Uterus (tissue), 4 donors: ENCODE results near the gene ASIC4. TPM values are rescaled to one million over a fixed set of nuclear protein-coding genes. Genes with fewer than 3 reads are reported as not detected.

Experiments used
- DNase-seq, 2 donors: peaks; one replicate each; pipeline ENCODE4 v3.0.0-alpha.2; 2019 to 2020
- H3K27ac ChIP-seq, 2 donors: fragments of 200-600 bp; sonication (generic); 1 replicate in 1 of 2; 2 replicates in 1 of 2; pipeline ENCODE4 v1.5.1; 2016 to 2018
- H3K27me3 ChIP-seq, 2 donors: fragments of 200-600 bp; sonication (generic); one replicate each; pipeline ENCODE4 v1.5.1; 2018 to 2019; ENCODE audit warnings: control low read depth in 1 of 2
- H3K36me3 ChIP-seq, 2 donors: fragments of 200-600 bp; sonication (generic); one replicate each; pipeline ENCODE4 v1.5.1; 2019; ENCODE audit warnings: control low read depth in 1 of 2
- H3K4me1 ChIP-seq, 2 donors: fragments of 200-600 bp; sonication (generic); one replicate each; pipeline ENCODE4 v1.5.1; 2018 to 2019; ENCODE audit warnings: control low read depth in 1 of 2
- H3K4me3 ChIP-seq, 2 donors: fragments of 200-600 bp; sonication (generic); 1 replicate in 1 of 2; 2 replicates in 1 of 2; pipeline ENCODE4 v1.5.1; 2018 to 2019; ENCODE audit warnings: mild to moderate bottlenecking in 1 of 2
- H3K9me3 ChIP-seq, 2 donors: fragments of 200-600 bp; sonication (generic); one replicate each; pipeline ENCODE4 v1.5.1; 2019; ENCODE audit warnings: control low read depth in 1 of 2
- POLR2A ChIP-seq, 2 donors: fragments of 450-650 bp; IDR thresholded peaks; one replicate each; pipeline ENCODE4 v1.6.1; 2016; ENCODE audit warnings: antibody characterized with exemption in 2 of 2, mild to moderate bottlenecking in 1 of 2, moderate library complexity in 1 of 2
- intact Hi-C: fragments of 100-400 bp; cut with DNase I; formaldehyde crosslinking; loops from one replicate; pipeline ENCODE4 v1.15.1; 2023; ENCODE audit warnings: low total_unique reads
- total RNA-seq, 4 donors: library from RNA; depleted of rRNA in 3 of 4; stranded (reverse); fragments of >200 nt in 3 of 4; gene quantifications; one replicate each; pipeline versions ENCODE4 v1.1.0 to v1.2.4, GENCODE V29; 2014 to 2023
- TF ChIP-seq, protein P1 (sequence below), 4 experiments: fragments of 200-600 bp in 2 of 4; fragments of 450-650 bp in 2 of 4; sonication (generic) in 2 of 4; IDR thresholded peaks; one replicate each; pipeline ENCODE4 v1.5.1; 2016 to 2019; ENCODE audit warnings: antibody characterized with exemption in 4 of 4, mild to moderate bottlenecking in 2 of 4, moderate library complexity in 1 of 4
- donor health status: DM: yes; HTN: yes; CAD: no.

The ASIC4 gene
- total RNA-seq, 4 donors from 2014 or later, result 0.21 to 0.30 TPM; not detected in 2

DNA sequence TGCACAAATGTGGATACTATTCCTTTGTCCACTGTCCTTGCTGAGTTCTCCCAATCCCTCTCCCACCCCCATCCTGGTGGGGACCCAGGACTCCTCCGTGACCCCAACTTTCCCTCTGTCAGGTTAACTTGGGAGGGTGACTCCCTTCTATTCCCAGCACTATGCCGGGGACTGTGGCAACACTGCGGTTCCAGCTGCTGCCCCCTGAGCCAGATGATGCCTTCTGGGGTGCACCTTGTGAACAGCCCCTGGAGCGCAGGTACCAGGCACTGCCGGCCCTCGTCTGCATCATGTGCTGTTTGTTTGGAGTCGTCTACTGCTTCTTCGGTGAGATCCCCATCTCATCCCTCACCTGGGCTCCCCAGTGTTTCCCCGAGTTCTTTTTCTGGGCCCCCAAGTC is 30.3 kb downstream of the ASIC4 start:
- Histone ChIP-seq H3K36me3 (no peaks in the 10 kb centered on the region), H3K9me3 (no peaks in the 10 kb centered on the region), H3K4me3 (peak overlapping the region; percentile 39 to 59), H3K27me3 (no peaks in the 10 kb centered on the region), H3K4me1 (peaks cover 0 to 5% of the 10 kb centered on the region in 2 donors), H3K27ac (peak overlapping the region in 1 of 2 donors; percentile 90)
- intact Hi-C loops, result no loop called here
- TF ChIP-seq, protein P1, sequence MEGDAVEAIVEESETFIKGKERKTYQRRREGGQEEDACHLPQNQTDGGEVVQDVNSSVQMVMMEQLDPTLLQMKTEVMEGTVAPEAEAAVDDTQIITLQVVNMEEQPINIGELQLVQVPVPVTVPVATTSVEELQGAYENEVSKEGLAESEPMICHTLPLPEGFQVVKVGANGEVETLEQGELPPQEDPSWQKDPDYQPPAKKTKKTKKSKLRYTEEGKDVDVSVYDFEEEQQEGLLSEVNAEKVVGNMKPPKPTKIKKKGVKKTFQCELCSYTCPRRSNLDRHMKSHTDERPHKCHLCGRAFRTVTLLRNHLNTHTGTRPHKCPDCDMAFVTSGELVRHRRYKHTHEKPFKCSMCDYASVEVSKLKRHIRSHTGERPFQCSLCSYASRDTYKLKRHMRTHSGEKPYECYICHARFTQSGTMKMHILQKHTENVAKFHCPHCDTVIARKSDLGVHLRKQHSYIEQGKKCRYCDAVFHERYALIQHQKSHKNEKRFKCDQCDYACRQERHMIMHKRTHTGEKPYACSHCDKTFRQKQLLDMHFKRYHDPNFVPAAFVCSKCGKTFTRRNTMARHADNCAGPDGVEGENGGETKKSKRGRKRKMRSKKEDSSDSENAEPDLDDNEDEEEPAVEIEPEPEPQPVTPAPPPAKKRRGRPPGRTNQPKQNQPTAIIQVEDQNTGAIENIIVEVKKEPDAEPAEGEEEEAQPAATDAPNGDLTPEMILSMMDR (IDR thresholded peaks at IDR 0.05), result no peak
- no peak for TF ChIP-seq POLR2A (IDR thresholded peaks at IDR 0.05)
- no peak for DNase-seq

DNA sequence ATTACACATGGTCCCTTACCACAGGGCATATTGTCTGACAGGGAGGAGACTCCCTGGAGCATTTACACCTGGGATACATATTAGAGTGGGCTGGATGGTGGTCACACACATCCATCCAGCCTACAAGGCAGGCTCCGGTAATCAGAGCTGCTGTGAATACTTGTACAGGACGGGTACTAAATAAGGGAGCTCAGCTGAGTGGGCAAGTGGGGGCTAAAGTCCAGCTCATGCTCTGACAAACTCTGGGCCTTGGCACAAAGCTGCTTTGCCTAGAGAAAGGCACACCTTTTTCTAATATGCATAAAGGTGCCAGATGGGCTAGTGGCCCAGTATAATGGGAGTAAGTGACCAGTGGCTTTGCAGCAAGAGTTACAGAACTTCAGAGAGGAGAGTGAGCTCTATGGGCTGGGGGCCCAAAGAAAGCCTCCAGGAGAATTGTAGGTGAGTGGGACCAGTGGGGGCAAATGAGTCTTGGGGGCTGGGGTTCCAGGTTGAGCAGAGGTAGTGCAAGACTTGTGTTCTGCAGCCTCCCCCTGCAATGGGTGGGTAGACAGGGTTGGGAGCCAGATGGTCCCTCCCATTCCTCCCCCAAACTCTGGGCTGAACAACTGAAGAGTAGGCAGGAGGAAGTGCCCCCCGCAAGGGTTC is 31.1 kb downstream of the ASIC4 start:
- H3K9me3 ChIP-seq, result no peaks in the 10 kb centered on the region
- no peak overlapping the region for H3K4me3 ChIP-seq
- H3K4me1 ChIP-seq, result peaks cover 0 to 5% of the 10 kb centered on the region in 2 donors
- H3K36me3 ChIP-seq, result no peaks in the 10 kb centered on the region
- DNase-seq, result no peak
- TF ChIP-seq, protein P1 (IDR thresholded peaks at IDR 0.05), result no peak
- TF ChIP-seq POLR2A (IDR thresholded peaks at IDR 0.05), result no peak
- no peaks in the 10 kb centered on the region for H3K27me3 ChIP-seq
- no peak overlapping the region for H3K27ac ChIP-seq
- intact Hi-C loops, result no loop called here

DNA sequence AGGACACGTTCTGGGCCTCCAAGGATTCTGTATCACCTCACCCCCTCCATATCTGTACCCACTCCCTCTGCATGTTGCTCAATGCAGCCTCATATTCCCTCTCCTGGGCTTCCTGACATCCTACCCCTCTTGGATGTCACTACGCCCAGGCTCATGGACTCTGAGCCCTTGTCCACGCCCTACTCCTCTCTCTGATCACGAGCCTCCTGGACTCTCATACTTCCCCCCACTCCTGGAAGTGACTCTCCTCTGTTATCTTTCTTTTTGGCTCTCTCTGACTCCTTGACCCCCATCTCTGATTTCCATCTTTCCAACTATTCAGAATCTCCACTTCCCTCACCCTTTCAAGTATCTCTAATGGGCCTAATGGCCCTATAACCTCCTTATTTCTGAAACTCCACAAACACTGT is 31.7 kb downstream of the ASIC4 start:
- Histone ChIP-seq H3K9me3 (no peaks in the 10 kb centered on the region), H3K4me1 (peaks cover 0 to 5% of the 10 kb centered on the region in 2 donors), H3K4me3 (no peak overlapping the region), H3K27me3 (no peaks in the 10 kb centered on the region), H3K36me3 (no peaks in the 10 kb centered on the region), H3K27ac (no peak overlapping the region)
- intact Hi-C loops, result no loop called here
- no peak for DNase-seq
- TF ChIP-seq, protein P1 (IDR thresholded peaks at IDR 0.05), result no peak
- no peak for TF ChIP-seq POLR2A (IDR thresholded peaks at IDR 0.05)

DNA sequence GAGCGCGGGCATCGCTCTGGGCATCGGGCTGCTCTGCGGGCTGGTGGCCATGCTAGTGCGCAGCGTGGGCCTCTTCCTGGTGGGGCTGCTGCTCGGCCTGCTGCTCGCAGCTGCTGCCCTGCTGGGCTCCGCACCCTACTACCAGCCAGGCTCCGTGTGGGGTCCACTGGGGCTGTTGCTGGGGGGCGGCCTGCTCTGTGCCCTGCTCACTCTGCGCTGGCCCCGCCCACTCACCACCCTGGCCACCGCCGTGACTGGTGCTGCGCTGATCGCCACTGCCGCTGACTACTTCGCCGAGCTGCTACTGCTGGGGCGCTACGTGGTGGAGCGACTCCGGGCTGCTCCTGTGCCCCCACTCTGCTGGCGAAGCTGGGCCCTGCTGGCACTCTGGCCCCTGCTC is 33.3 kb downstream of the ASIC4 start:
- Histone ChIP-seq H3K4me1 (peaks cover 0 to 12% of the 10 kb centered on the region in 2 donors), H3K4me3 (no peak overlapping the region), H3K27ac (no peak overlapping the region), H3K36me3 (no peaks in the 10 kb centered on the region), H3K27me3 (no peaks in the 10 kb centered on the region), H3K9me3 (no peaks in the 10 kb centered on the region)
- no peak for DNase-seq
- TF ChIP-seq POLR2A (IDR thresholded peaks at IDR 0.05), result no peak
- TF ChIP-seq, protein P1 (IDR thresholded peaks at IDR 0.05), result no peak
- intact Hi-C loops, result no loop called here

DNA sequence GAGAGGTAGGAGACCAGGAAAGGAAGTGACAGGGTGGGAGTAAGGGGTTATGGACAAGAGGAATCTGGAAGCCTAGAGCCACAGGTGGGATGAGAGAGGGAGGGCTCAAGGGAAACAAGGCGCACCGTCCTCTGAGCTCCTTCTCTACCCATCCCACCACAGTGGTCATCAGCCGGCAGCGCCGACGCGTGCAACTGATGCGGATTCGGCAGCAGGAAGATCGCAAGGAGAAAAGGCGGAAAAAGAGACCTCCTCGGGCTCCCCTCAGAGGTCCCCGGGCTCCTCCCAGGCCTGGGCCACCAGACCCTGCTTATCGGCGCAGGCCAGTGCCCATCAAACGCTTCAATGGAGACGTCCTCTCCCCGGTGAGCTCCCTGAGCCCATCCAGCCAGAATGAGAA is 34.7 kb downstream of the ASIC4 start:
- no peaks in the 10 kb centered on the region for H3K27me3 ChIP-seq
- H3K36me3 ChIP-seq, result no peaks in the 10 kb centered on the region
- intact Hi-C loops, result no loop called here
- TF ChIP-seq, protein P1 (IDR thresholded peaks at IDR 0.05), result no peak
- TF ChIP-seq POLR2A (IDR thresholded peaks at IDR 0.05), result no peak
- DNase-seq, result no peak
- no peak overlapping the region for H3K27ac ChIP-seq
- H3K4me3 ChIP-seq, result no peak overlapping the region
- no peaks in the 10 kb centered on the region for H3K9me3 ChIP-seq
- peaks cover 3 to 17% of the 10 kb centered on the region in 2 donors for H3K4me1 ChIP-seq
